Measurements from ENCODE around the gene CLEC12A.
"Not testable (repeated sequence)": the region's sequence is repeated elsewhere in the genome, so short reads cannot be mapped to it uniquely, and the experiment has no call there.

The CLEC12A gene

DNA sequence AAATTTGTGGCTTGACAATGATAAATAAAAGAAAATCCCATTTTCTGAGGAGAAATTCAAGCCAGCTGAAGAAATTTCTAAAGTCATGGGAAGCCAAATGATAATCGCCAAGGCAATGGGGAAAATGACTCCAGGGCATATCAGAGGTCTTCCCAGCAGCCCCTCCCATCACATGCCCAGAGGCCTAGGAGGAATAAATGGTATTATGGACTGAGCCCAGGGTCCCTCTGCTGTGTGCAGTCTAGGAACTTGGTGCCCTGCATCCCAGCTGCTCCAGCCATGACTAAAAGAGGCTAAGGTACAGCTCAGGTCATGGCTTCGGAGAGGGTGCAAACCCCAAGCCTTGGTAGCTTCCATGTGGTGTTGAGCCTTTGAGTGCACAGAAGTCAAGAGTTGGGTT, 4.4 kb downstream of the CLEC12A start:
- H3K4me3 ChIP-seq (ENCODE audit: low read depth, low read length) = no peak overlapping the region
- in situ Hi-C loops (cut with HindIII; ENCODE audit: low sequenced_read_pairs) = no loop called here
- TF ChIP-seq, protein P1, sequence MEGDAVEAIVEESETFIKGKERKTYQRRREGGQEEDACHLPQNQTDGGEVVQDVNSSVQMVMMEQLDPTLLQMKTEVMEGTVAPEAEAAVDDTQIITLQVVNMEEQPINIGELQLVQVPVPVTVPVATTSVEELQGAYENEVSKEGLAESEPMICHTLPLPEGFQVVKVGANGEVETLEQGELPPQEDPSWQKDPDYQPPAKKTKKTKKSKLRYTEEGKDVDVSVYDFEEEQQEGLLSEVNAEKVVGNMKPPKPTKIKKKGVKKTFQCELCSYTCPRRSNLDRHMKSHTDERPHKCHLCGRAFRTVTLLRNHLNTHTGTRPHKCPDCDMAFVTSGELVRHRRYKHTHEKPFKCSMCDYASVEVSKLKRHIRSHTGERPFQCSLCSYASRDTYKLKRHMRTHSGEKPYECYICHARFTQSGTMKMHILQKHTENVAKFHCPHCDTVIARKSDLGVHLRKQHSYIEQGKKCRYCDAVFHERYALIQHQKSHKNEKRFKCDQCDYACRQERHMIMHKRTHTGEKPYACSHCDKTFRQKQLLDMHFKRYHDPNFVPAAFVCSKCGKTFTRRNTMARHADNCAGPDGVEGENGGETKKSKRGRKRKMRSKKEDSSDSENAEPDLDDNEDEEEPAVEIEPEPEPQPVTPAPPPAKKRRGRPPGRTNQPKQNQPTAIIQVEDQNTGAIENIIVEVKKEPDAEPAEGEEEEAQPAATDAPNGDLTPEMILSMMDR (IDR thresholded peaks at IDR 0.05; ENCODE audit: low read depth, low read length, missing control alignments) = no peak
- DNase-seq (ENCODE audit: low read depth) = no peak

- DNase-seq (ENCODE audit: low read depth); H3K4me3 ChIP-seq (ENCODE audit: low read depth, low read length); in situ Hi-C loops (cut with HindIII; ENCODE audit: low sequenced_read_pairs): not testable (repeated sequence)
Measured at GRCh38 chr12:9976626-9977025, 5.4 kb downstream of the CLEC12A start.

DNA sequence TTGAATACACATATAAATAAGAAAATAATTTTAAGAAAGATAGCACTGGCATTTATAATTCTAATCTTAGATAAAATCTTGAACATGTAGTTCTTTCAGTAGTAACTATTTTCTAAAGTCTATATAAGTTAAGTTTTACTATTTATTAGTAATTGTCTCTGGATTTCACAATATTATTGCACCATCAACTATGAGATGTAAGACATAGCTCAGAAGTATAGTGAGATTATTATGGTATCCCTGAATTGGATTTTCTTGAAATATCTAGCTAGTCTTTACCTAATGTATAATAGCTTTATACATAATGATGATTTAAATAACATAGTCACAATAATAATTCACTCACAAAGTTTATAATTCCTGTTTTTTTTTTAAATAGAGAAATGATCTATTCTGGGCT, 6.7 kb downstream of the CLEC12A start:
- TF ChIP-seq, protein P1 (IDR thresholded peaks at IDR 0.05; ENCODE audit: low read depth, low read length, missing control alignments) = no peak
- DNase-seq (ENCODE audit: low read depth) = no peak
- in situ Hi-C loops (cut with HindIII; ENCODE audit: low sequenced_read_pairs) = no loop called here
- no peak overlapping the region for H3K4me3 ChIP-seq (ENCODE audit: low read depth, low read length)

GRCh38 chr12:9980126-9980525, 8.9 kb downstream of the CLEC12A start:
- no peak for DNase-seq (ENCODE audit: low read depth)
- H3K4me3 ChIP-seq (ENCODE audit: low read depth, low read length) = no peak overlapping the region
- TF ChIP-seq, protein P1 (IDR thresholded peaks at IDR 0.05; ENCODE audit: low read depth, low read length, missing control alignments) = no peak
- in situ Hi-C loops (cut with HindIII; ENCODE audit: low sequenced_read_pairs) = no loop called here

GRCh38 chr12:9991876-9992275, 20.7 kb downstream of the CLEC12A start:
- DNase-seq (ENCODE audit: low read depth) = no peak
- in situ Hi-C loops (cut with HindIII; ENCODE audit: low sequenced_read_pairs) = no loop called here
- no peak overlapping the region for H3K4me3 ChIP-seq (ENCODE audit: low read depth, low read length)
- TF ChIP-seq, protein P1 (IDR thresholded peaks at IDR 0.05; ENCODE audit: low read depth, low read length, missing control alignments) = no peak

DNA sequence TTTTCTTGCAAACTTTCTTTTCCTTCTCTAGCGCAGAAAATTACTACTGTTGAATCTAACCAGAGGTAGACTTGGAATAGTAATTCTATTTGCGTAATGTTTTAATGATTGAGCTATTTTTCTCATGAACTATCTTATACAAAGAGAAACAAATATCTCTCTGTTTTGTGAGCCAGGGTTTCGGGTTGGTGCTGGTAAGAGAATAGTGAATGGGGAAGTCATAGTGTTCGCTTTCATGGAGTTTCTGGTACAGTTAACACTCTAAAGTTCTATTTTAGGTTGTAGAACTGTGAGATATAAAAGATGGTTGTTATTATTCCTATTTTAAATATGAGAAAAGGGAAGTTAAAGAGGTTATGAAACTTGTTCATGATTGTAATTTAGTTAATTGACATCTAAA, 21.1 kb downstream of the CLEC12A start:
- no peak overlapping the region for H3K4me3 ChIP-seq (ENCODE audit: low read depth, low read length)
- DNase-seq (ENCODE audit: low read depth) = no peak
- TF ChIP-seq, protein P1 (IDR thresholded peaks at IDR 0.05; ENCODE audit: low read depth, low read length, missing control alignments) = no peak
- in situ Hi-C loops (cut with HindIII; ENCODE audit: low sequenced_read_pairs) = no loop called here

DNA sequence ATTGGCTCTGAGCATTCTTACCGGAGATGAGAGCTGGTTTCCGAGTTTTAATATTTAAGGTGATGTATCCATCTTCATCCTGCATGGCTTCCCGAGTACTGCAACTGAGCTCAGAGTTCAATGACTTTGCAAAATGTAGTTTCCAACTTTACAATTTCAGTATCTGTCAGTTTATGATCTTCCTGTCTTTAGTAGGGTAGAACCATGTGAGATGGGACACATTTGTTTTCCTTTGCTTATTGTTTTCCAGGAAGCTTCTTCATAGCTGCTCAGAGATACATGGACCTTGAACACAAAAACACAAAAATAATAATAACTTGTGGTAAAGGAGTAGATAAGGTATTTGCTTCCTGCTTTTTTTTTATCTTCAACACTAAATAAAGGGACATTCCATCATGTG, 27.8 kb downstream of the CLEC12A start, which contains the start of gene CLEC1B:
Gene CLEC1B (minus strand): TSS at position 106 of the 400 bp plus-strand sequence. CDS start 21 bp downstream, at position 85.
- DNase-seq (ENCODE audit: low read depth) = no peak
- H3K4me3 ChIP-seq (ENCODE audit: low read depth, low read length) = no peak within 1 kb of the TSS
- in situ Hi-C loops (cut with HindIII; ENCODE audit: low sequenced_read_pairs) = no loop called here
- TF ChIP-seq, protein P1 (IDR thresholded peaks at IDR 0.05; ENCODE audit: low read depth, low read length, missing control alignments) = no peak
